ENCODE data around the gene HIGD2A.

Gene HIGD2A

GRCh38 chr5:176368726-176369125 lies 19.8 kb upstream of the HIGD2A start:
- DNase-seq (ENCODE audit: insufficient read length, low spot score) (no peak), FAIRE-seq (no peak)

GRCh38 chr5:176369934-176370711 lies 18.4 kb upstream of the HIGD2A start:
- DNase-seq (ENCODE audit: insufficient read length, low spot score) (no peak), FAIRE-seq (no peak)

- FAIRE-seq: no peak
- DNase-seq (ENCODE audit: insufficient read length, low spot score): no peak
Observed at GRCh38 chr5:176371621-176372539, 16.7 kb upstream of the HIGD2A start.

- no peak for DNase-seq (ENCODE audit: insufficient read length, low spot score)
- no peak for FAIRE-seq
Observed at GRCh38 chr5:176373100-176373818, 15.3 kb upstream of the HIGD2A start.

GRCh38 chr5:176379881-176380280 lies 8.7 kb upstream of the HIGD2A start:
- FAIRE-seq: no peak
- DNase-seq (ENCODE audit: insufficient read length, low spot score): no peak

- FAIRE-seq (no peak), DNase-seq (ENCODE audit: insufficient read length, low spot score) (no peak)
Observed at GRCh38 chr5:176381423-176381822, 7.1 kb upstream of the HIGD2A start.

GRCh38 chr5:176381979-176382378 lies 6.6 kb upstream of the HIGD2A start:
- no peak for FAIRE-seq
- DNase-seq (ENCODE audit: insufficient read length, low spot score): no peak

GRCh38 chr5:176382721-176383120 lies 5.8 kb upstream of the HIGD2A start:
- no peak for FAIRE-seq
- no peak for DNase-seq (ENCODE audit: insufficient read length, low spot score)

- FAIRE-seq (no peak), DNase-seq (ENCODE audit: insufficient read length, low spot score) (no peak)
Observed at GRCh38 chr5:176383248-176383905, 5.2 kb upstream of the HIGD2A start.

GRCh38 chr5:176383961-176384360 lies 4.6 kb upstream of the HIGD2A start:
- no peak for FAIRE-seq
- DNase-seq (ENCODE audit: insufficient read length, low spot score): no peak

- FAIRE-seq: no peak
- DNase-seq (ENCODE audit: insufficient read length, low spot score): no peak
Observed at GRCh38 chr5:176384366-176384930, 4.1 kb upstream of the HIGD2A start.

- FAIRE-seq (no peak), DNase-seq (ENCODE audit: insufficient read length, low spot score) (no peak)
Observed at GRCh38 chr5:176384991-176385390, 3.6 kb upstream of the HIGD2A start.

- DNase-seq (ENCODE audit: insufficient read length, low spot score) (no peak), FAIRE-seq (no peak)
Observed at GRCh38 chr5:176386491-176386890, 2.1 kb upstream of the HIGD2A start.

- no peak for FAIRE-seq
Observed at GRCh38 chr5:176387384-176387925, 1.1 kb upstream of the HIGD2A start.

GRCh38 chr5:176388003-176388443 lies 528 bp upstream of the HIGD2A start:
- FAIRE-seq: peak; percentile 13
- DNase-seq (ENCODE audit: insufficient read length, low spot score): peak; percentile 12

More at GRCh38 chr5:176387384-176387925, 1.1 kb upstream of the HIGD2A start:
- DNase-seq (ENCODE audit: insufficient read length, low spot score): no peak

GRCh38 chr5:176389135-176390123 lies 878 bp downstream of the HIGD2A start:
- FAIRE-seq: no peak
- no peak for DNase-seq (ENCODE audit: insufficient read length, low spot score)

- DNase-seq (ENCODE audit: insufficient read length, low spot score) (no peak), FAIRE-seq (no peak)
Observed at GRCh38 chr5:176391479-176391878, 2.9 kb downstream of the HIGD2A start.

- FAIRE-seq (no peak), DNase-seq (ENCODE audit: insufficient read length, low spot score) (no peak)
Observed at GRCh38 chr5:176391999-176392398, 3.4 kb downstream of the HIGD2A start.

GRCh38 chr5:176392526-176392925 lies 4.0 kb downstream of the HIGD2A start:
- no peak for FAIRE-seq
- DNase-seq (ENCODE audit: insufficient read length, low spot score): no peak
